DMS153 treated with DMSO at 0.1 percent for 48 hours (cell line): ENCODE data around the gene FSTL5.
A peak's percentile ranks its signal among the peaks of the same experiment; 100 is the strongest.
"Not testable (repeated sequence)": the region's sequence is repeated elsewhere in the genome, so short reads cannot be mapped to it uniquely, and the experiment has no call there.

Experiments
- DNase-seq: peaks from one replicate; lab custom pipeline; 2025; ENCODE audit not compliant: unreplicated experiment; lab: John Stamatoyannopoulos, UW

FSTL5 gene

GRCh38 chr4:162163892-162164759 is at the start of gene FSTL5:
Gene FSTL5 (minus strand): TSS chr4:162164000. CDS start chr4:162111396, 52,604 bp downstream.
- peak; percentile 52 for DNase-seq

- DNase-seq: no peak
These were observed 45.9 kb upstream of the FSTL5 start for GRCh38 chr4:162209706-162210105.

DNA sequence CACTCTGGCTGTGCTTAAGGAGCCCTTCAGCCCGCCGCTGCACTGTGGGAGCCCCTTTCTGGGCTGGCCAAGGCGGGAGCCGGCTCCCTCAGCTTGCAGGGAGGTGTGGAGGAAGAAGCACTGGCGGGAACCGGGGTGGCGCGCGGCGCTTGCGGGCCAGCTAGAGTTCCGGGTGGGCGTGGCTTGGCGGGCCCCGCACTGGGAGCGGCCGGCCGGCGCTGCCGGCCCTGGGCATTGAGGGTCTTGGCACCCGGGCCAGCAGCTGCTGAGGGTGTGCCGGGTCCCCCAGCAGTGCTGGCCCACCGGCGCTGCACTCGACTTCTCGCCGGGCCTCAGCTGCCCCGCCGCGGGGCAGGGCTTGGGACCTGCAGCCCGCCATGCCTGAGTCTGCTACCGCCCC is 39.7 kb upstream of the FSTL5 start:
- not testable (repeated sequence) for DNase-seq

DNA sequence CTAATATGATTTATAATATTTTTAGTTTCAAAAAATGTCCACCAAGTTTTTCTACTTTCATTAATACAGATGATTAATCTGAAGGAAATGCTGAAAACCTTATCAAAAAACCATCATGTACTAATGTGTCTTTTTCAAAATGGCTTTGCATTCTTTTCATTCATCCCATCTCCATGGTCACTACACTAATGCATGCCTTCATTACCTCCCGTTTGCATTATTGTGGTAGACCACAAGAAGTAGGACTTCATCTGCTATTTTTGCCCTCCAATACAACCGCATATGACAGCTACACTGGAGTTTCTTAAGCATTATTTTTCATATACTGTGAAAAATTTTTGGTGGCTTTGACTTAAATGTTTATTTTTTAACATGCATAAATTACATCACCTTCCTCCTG is 37.9 kb upstream of the FSTL5 start:
- DNase-seq: no peak

DNA sequence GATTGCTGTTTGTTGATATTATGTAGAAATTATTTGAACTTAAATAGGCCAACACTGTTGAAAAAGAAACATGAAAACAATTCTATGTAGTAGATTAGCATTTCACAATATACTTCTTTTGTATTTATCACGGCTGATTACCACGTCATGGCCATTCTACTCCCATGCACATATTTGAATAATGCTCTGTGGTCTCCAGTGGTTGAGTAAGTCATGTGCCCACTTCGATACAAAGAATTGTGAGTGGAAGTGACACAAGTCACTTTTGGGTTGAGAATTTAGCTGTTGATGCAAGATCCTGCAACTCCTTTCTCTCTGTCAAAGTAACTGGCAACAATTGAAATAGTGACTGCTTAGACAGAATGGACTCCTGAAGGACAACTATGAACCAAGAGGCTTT is 6.7 kb upstream of the FSTL5 start:
- DNase-seq: no peak

DNA sequence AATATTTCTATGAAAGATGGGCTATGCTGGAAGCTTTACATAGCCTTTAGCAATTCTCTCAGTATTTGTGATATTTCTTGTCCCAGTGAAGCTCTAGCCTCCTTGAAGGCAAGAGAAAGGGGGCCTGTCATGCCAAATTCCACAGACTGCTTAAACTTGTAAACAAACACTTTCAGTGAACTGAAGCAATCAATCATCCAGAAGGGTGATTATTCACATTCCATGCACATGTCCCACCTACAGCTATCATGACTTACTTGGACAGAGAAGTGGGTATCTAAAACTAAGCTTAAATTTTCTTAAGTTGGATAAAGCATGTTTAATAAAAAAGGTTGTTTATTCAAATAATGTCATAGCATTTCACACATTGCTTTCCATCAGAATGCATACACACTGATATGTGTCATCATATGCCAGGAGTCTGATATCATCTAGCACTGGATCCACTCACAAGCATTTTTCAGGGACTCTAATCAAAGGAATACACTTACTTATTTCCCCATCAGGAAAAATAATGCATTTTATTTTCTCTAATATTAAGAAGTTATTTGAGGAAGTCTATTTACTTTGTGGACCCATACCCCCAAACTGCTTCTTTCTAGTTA is 1.2 kb upstream of the FSTL5 start:
- no peak for DNase-seq

DNA sequence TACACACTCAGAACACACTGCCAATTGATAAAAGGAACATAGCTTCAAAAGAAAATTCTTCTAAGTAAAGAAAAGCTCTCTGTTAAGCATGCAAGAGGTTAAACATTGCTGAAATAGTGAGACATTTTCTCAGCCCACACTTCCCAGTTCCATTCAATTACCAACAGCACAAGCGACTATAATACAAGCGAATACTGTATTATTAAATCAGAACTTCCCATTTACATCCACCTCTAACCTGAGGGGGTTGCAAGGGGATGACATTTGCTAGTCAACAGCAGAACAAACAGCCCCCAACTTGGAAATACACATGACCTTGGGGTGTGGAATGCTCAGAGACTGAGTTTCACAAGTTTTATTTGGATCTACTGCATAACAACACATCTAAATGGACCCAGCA is 1.1 kb downstream of the FSTL5 start:
- DNase-seq: no peak

GRCh38 chr4:162157241-162157640 is 6.6 kb downstream of the FSTL5 start:
- no peak for DNase-seq

DNA sequence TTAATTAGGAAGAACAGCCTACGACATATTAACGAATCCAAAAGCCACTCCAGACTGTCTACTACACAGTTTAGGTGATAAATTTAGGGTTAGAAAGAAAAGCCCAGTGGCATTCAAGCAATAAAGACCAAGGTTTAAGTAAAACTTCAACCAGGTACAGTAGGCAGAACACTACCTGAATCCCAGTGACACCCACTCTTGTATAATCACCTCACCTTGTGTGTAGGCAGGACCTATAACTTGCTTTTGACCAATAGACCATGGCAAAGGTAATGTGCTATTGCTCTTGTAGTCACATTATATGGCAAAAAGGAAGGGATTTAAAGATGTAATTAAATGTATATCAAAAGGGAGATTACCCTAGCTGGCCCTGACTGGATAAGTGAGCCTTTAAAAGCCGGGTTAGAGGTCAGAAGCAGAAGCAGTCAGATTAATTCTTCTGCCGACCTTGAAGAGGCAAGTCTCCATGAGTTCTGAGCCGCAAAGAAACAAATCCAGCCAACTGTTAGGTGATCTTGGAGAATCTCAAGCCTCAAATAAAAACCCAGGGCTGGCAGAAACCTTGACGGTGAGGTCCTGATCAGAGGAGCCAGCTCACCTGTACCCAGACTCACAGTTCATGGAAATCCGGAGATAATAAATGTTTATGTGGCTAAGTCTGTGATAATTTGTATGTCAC is 8.8 kb downstream of the FSTL5 start:
- no peak for DNase-seq

GRCh38 chr4:162151850-162152249 is 11.9 kb downstream of the FSTL5 start:
- DNase-seq: no peak

DNA sequence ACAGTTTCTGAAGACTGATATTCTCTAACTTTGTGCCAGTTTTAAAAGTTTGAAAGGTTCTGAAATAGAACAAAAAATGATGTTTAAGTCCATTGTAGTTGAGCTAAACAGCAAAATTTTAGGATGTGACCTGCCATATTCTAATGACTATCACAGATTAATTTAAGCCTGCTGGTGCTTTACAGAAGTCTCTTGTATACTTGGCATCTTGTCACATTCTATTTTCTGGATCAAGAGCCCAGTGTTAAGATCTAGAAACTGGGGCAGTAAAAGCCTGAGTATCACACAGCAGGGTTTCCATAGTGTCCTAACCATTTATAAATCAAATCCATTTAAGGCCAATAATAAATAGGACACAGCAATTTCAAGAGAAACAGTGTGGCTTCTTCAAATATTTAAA is 12.4 kb downstream of the FSTL5 start:
- DNase-seq: no peak

DNA sequence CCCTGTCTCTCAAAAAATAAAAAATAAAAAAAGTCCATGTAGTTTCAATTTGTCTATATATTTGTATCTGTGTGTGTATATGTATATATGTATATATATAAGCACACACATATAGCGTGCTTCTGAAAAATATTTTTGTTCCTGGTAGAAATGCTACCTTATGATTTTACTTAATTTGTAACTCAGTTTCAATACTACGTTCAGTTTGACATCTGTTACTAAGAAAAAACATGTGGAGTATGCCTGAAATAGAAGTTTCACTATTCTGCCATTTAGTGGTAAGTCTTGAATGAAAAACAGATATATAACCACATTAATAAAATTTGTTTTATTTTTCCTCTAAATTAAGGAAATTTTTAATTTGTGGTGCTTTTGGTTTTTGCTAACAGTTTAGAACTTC is 14.2 kb downstream of the FSTL5 start:
- no peak for DNase-seq

DNA sequence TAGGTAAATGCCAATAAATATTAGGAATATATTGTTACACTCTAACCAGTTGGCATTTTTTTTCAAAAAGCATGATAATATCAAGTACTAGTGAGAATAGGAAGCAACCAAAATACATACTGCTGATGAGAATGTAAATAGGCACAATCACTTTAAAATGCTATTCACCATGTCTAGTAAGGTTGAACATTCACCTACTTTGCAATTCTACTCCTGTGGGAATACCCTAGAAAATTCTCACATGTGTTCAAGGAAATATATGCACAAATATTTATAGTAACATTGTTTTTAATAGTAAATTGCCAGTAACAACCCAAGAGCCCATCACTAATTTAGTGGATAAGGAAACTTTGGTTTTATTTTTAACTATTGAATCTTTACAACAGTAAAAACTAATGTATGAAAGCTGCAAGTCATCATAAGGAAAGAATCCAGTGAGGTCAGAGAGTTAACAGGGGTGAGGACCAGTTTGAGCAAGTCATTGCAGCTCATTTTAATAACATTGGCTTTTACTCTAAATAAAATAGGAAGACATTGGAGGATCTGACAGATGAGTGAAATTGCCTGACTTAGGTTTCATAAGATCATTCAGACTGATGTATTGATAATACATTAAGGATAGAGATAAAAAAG is 23.6 kb downstream of the FSTL5 start:
- no peak for DNase-seq

GRCh38 chr4:162139412-162139811 is 24.4 kb downstream of the FSTL5 start:
- DNase-seq: no peak

DNA sequence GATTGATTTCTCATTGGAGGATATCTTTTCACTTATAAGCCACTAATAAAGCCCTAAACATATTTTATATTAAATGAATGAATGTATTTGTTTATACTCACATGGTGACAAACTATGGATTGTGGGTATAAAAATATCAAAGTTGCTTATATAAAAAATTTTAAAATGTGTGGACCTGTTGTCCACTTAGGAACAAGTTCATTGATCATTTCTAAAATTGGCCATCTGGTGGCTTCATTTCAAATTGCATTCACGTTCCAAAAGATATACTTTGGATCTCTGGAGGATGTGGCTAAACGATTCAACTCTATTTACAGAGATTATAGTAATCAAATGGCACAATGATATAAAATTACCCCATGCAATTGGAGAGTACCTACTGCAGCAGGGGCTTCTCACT is 32.5 kb downstream of the FSTL5 start:
- no peak for DNase-seq

DNA sequence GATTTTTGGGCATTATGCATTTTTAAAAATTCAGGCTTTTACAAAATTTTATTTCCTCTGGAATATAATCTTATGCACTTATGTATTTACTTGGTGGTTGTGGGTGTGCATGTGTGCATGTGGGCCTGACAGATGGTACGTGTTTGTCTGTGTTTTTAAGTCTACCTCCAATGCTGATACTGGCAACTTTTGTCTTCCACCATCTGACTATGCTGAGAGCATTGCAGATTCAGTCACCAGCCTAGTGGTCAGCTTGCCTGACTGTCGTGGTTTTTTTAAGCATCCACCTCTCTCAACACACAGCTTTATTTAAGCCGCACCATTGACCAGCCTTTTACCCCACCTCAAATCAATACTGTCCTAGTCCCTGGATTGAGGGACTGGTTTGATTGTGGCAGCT is 37.1 kb downstream of the FSTL5 start:
- DNase-seq: no peak

- DNase-seq: no peak
These were observed 46.7 kb downstream of the FSTL5 start for GRCh38 chr4:162117051-162117450.

GRCh38 chr4:162116095-162116779 is 47.6 kb downstream of the FSTL5 start:
- no peak for DNase-seq

GRCh38 chr4:162115333-162115732 is 48.5 kb downstream of the FSTL5 start:
- no peak for DNase-seq

DNA sequence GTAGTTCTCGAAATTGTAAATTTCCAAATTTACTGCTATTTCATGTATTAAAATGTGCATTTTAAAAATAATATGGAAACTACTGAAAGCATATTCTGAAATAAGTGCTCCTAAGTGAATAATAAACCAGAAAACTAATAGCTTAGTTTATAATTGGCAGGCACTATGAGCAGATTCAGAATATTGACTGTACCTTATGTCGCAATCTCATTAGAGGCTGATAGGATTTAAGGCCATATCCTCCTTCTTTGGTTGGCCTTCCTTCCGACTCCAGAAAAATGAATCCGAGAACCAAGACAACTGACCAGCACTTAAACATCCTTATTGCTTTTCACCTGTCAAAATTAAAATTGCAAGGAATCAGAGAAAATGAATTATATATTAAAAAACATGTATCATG is 52.7 kb downstream of the FSTL5 start:
- no peak for DNase-seq
